HL-60/S4 treated with retinoic acid at 250 ng/mL for 4 days and 3 days (cell line): ENCODE measurements around the gene PLXNA4.

Source experiments
- in situ Hi-C: fragments of 300-500 bp; cut with MboI; formaldehyde crosslinking; loops from 2 replicates; pipeline ENCODE4 v1.7.0; 2022; ENCODE audit warnings: low sequenced_read_pairs

Gene PLXNA4

GRCh38 chr7:132536654-132537395, 39.4 kb downstream of the PLXNA4 start:
- in situ Hi-C loops: no loop called here

DNA sequence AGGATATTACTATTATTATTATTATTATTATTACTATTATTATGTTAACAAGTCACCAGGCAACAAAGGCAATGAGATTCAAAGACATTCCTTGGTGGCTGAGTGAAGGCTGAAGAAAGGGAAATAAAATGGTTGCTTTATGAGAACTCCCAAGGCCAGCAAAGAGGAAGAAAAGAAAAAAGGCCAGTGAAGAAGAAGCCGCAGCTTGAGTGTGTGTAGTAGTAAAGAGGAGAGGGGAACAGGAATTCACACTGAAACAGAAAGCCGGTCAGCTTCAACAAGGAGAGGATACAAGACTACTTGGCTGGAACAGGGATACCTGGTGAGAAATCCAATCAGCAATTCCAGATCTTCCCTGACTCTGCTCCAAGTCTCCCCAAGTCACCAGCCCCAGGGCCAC, 42.4 kb downstream of the PLXNA4 start:
- in situ Hi-C loops: no loop called here

DNA sequence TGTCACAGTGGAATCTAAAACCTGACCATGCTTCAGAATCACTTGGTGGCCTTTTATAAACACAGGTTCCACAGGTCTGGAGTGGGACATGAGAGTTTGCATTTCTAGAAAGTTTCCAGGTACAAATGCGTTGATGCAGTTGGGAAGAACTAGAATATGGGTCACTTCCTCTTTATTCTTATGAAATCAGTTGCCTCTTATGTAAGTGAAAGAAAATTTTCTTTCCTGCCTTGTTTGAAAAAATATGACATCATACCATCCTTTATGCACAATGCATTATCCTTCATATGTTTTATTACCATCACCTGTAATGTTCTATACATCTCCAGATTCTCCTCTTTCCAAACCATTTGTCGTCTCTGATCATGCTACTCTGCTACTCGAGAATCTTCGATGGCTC, 44.0 kb downstream of the PLXNA4 start:
- in situ Hi-C loops: no loop called here

DNA sequence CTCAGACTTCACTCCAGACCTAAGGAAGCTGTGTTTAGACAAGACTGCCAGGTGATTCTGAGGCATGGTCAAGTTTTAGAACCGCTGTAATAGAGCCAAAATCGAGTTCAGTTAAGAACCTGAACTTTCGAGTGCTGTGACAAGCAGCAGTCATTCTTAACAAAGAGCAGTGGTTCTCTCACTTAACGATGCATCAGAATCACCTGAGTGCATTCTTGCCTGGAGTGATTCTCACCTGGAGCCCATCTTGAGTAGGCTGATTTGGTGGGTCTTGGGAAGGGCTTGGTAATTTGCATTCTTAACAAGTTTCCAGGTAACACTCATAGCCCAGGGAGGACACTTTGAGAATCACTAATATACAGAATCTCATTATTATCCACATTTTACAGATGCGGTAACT, 44.7 kb downstream of the PLXNA4 start:
- in situ Hi-C loops: no loop called here

DNA sequence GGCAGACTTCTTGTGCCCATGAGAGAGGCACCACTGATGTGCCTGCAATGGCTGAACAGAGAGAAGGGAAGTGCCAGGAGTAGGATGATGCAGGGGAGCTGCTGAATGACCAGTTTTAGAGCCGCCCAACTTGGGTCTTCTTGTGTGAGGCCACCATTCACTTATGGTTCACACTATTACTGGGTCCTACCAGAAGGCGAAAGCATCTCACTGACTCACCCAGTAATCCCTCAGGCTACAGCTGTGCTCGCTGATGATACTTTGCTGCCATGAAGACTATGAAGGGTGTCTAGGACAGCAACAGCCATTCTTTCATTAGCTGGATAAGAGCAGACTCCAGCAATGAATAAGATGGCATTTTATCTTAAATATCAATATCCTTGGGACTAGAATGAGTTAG, 47.6 kb downstream of the PLXNA4 start:
- in situ Hi-C loops: no loop called here

DNA sequence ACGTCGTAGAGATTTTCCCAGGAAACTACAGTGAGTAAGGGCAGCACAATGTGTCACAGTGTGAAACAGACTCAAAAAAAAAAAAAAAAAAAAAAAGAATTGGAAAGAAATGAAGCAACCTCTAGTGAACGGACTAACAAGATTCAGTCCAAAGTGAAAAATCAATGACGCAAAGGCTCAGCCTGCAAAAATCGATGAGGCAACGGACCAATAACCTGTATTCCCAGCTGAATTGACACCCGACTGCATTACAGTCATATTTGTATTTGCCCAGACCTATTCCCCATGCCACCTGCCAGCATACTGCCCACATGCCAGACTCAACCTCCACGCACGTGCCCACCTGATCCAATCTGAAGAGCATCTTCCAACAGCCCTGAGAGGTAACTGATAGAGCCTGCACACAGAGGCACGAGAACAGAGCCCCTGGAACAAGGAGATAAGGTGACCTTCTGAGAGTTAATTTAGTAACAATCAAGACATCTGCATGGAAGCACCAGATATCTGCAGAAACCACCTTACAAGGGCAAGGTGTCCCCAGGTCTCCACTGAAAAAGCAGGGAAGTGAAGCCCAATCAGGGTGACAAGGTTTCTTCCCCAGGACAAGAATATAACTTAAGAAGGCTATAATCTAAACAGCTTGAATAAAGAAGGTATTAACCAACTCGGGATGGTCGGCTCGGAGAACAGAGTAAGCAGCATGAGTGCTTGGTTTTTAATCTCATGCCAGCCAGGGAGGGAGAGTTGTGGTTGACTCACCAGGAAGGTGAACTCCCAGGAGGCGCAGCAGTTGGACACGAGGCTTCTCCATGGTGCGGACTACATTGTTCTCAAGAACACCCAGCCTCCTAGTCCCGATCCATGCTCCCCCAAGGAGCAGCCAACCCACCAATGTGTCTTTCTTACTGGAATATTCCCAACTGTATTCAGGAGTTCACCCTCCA, 48.5 kb downstream of the PLXNA4 start:
- in situ Hi-C loops: no loop called here

DNA sequence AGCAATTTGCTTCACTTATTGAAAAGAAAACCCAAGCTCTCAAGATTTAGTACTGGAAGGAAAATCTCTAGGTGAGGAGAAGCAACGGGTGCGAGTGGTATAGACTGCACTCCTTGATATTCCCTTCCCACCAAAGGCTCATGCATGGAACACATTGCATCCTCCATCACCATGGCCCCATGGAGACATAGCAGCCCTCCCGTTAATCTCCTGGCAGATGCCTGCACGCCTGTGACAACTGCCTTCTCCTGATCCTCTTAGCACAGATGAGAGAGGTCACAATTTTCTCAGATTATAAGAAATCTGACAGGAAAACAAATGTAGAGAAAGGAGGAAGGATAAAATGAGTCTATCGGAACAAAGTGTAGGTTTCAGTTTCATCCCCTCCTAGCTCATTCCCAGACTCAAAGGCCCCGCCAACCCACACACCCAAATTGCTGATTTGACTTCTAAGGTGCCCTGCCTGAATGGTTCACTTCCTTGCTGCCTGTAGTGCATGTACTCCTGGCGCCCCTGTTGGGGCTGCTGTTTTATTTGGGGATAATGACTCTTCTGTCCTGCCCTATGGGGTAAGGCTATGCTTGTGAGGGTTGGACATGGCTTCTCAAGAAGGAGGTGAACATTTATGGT, 50.0 kb downstream of the PLXNA4 start:
- in situ Hi-C loops: no loop called here

DNA sequence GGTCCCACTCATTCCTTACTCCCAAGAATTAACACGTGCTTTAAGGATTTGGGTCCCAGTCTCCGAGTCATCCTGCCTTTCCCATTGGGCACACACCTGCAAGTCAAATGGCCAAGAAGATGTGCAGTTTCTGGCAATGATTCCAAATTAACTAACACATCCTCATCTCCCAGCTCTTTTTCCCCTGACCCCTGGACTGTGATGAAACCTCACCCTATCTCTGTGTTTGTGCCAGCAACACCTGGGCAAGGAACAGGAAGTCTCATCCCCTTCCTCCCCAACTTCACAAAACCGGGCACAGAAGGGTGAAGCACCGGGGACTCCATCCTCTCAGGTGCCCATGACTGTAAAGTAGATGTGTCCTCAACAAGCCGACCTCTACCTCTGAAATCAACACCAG, 54.8 kb downstream of the PLXNA4 start:
- in situ Hi-C loops: no loop called here

- in situ Hi-C loops: no loop called here
Measured at GRCh38 chr7:132520591-132521280, 55.5 kb downstream of the PLXNA4 start.

GRCh38 chr7:132519936-132520335, 56.3 kb downstream of the PLXNA4 start:
- in situ Hi-C loops: no loop called here

DNA sequence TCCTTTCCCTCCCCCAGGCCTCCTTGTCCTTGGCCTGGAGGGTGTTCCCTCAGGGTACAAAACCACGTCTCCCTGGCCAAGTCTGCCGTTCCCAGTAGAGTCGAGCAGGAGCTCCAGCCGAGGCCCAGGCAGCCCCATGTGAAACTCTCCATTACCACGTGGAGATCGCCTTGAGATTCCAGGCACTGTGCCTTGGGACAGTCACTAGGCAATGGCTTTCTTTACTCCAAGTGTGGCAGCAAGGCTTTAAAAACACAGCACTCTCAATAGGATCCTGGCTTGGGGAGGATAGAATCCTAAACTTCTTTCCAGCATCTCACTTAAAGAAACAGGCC, 57.5 kb downstream of the PLXNA4 start:
- in situ Hi-C loops: no loop called here

DNA sequence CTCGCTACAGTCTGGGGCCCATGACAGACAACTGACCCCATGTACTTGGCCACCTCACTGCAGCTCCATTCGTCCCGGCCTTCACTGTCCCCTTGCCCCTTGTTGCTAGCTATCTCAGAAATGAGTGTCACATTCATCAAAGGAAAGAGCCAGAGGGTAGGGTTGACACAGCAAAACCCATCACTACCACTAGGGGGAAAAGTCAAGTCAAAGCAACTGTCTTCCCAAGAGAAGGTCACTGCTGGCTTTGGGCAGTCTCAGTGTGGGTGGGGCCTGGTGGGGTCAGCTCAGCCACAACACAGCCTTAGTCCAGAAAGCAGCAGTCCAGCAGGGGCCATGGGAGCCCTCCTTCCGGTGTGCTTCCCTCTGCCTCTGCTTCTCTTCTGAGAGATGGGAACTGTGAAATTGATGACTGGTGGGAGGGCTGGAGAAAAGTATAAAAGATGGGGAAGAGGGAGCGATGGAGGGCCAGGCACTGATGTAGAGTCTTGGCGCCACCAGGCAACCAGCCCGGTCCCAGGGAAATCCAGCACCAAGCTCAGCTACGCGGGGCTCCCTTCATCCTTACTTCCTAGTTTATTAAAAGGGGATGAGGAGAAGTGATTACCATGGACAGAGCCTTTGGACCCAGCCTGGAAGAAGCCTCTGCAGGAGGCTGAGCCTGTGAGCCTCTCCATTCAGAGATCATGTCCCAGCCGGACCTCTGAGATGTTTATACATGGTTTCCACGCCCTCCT, 58.0 kb downstream of the PLXNA4 start:
- in situ Hi-C loops: no loop called here

- in situ Hi-C loops: no loop called here
Measured at GRCh38 chr7:132516042-132516840, 60.0 kb downstream of the PLXNA4 start.

DNA sequence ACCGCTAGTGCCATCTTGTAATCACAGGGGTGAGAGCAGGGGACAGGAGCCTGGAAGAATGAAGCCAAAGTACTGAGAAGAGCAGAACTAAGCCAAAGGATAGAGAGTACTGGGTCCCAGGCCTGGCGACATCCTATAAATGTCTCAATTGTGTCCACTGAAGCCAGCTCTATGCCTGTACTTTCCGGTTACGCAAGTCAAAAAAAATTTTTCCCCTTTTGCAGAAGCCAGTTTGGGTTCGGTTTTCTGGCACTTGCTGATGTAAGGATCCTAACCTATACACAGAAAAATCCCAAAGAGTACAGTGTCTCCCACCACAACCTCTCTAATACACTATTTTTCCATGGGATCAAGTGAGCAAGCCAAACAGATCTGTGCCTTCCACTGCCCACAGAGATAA, 61.1 kb downstream of the PLXNA4 start:
- in situ Hi-C loops: no loop called here

GRCh38 chr7:132514430-132514829, 61.8 kb downstream of the PLXNA4 start:
- in situ Hi-C loops: no loop called here

DNA sequence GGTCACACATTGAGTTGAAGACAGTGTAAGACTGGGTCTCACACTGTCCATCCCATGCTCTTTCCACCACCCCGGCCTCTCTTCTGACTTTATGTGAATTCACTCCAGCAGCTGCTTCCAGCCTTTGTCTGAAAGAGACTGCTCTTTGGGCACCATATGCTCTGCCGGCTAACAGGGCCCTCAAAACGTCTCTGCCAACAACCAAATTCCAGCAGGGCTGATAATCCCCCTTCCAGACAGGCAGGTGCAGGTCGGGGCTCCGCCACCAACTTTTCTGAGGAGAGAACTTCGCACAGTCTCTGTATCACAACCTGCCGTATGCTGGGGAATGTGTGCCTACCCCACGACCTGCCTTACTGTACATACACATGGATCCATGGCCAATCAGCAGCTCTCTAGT, 64.3 kb downstream of the PLXNA4 start:
- in situ Hi-C loops: no loop called here

GRCh38 chr7:132511387-132511786, 64.9 kb downstream of the PLXNA4 start:
- in situ Hi-C loops: no loop called here

DNA sequence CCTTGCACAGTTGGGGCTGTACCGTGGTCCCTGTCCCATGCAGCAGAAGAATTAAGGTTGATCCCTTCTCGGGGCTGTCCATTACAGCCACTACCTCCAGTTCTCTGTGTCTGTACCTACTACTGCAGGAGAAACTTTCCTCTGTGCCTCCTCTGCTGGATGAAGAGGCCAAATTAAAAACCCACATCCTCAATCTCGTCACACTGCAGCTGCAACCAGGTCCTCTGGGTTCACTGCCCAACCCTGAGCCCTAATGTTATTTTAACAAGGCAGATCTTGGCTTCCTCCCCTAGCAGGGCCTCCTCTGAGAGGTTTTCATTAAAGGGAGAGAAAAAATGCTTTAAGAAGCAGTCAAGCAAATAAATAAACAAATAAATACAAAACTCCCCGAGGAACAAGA, 66.6 kb downstream of the PLXNA4 start:
- in situ Hi-C loops: no loop called here

- in situ Hi-C loops: no loop called here
Measured at GRCh38 chr7:132508724-132509353, 67.4 kb downstream of the PLXNA4 start.
